Keratinocyte (primary cell): ENCODE results near the gene CIRBP. TPM values are rescaled to one million over a fixed set of nuclear protein-coding genes. Genes with fewer than 3 reads are reported as not detected.

Experiments used
- DNase-seq: peaks from one replicate; pipeline ENCODE4 v3.0.0-alpha.2; 2011; ENCODE audit warnings: low read depth, missing footprints, low spot score
- FAIRE-seq: peaks from 2 replicates; lab custom pipeline; 2011; peaks lifted over from hg19 to GRCh38; lab: Jason Lieb, UNC
- H2AFZ ChIP-seq: 2 replicates; pipeline ENCODE4 v1.6.0; 2012; ENCODE audit warnings: low read length, control low read depth, inconsistent platforms; ENCODE audit not compliant: control insufficient read depth
- H3K27ac ChIP-seq: 2 replicates; pipeline ENCODE4 v1.5.1; 2011; ENCODE audit warnings: low read length; ENCODE audit not compliant: control insufficient read depth, insufficient read depth
- H3K27me3 ChIP-seq: 3 replicates; pipeline ENCODE4 v1.6.0; 2011; ENCODE audit warnings: low read length; ENCODE audit not compliant: control insufficient read depth, insufficient read depth; ENCODE audit errors: extremely low read depth
- H3K36me3 ChIP-seq, 2 experiments: 2 replicates in 1 of 2; 3 replicates in 1 of 2; pipeline ENCODE4 v1.5.1; 2011; ENCODE audit warnings: low read length in 2 of 2, mild to moderate bottlenecking in 1 of 2; ENCODE audit not compliant: control insufficient read depth in 2 of 2, insufficient read depth in 2 of 2; ENCODE audit errors: extremely low read depth in 1 of 2
- H3K4me1 ChIP-seq: 3 replicates; pipeline ENCODE4 v1.5.1; 2011; ENCODE audit warnings: low read length; ENCODE audit not compliant: control insufficient read depth, insufficient read depth; ENCODE audit errors: extremely low read depth
- H3K4me2 ChIP-seq: 3 replicates; pipeline ENCODE4 v1.6.0; 2011; ENCODE audit warnings: low read depth, low read length; ENCODE audit not compliant: control insufficient read depth, insufficient read depth; ENCODE audit errors: extremely low read depth
- H3K4me3 ChIP-seq, 3 experiments: fragments of 200-600 bp in 1 of 3; sonication (generic) in 1 of 3; 2 replicates in 2 of 3; 3 replicates in 1 of 3; pipeline ENCODE4 v1.5.1; 2011 to 2016; ENCODE audit warnings: low read length in 3 of 3, mild to moderate bottlenecking in 3 of 3, control low read depth in 2 of 3, inconsistent platforms in 1 of 3, low read depth in 1 of 3, mixed read lengths in 1 of 3, mixed run types in 1 of 3, moderate library complexity in 1 of 3; ENCODE audit not compliant: control insufficient read depth in 2 of 3, insufficient read depth in 2 of 3; ENCODE audit errors: extremely low read depth in 1 of 3
- H3K79me2 ChIP-seq: 2 replicates; pipeline ENCODE4 v1.6.0; 2012; ENCODE audit warnings: low read length; ENCODE audit not compliant: control insufficient read depth, insufficient read depth
- H3K9ac ChIP-seq: 3 replicates; pipeline ENCODE4 v1.6.0; 2011; ENCODE audit warnings: low read length; ENCODE audit not compliant: control insufficient read depth, insufficient read depth; ENCODE audit errors: extremely low read depth
- H3K9me1 ChIP-seq: 3 replicates; pipeline ENCODE4 v1.6.0; 2011; ENCODE audit warnings: low read length; ENCODE audit not compliant: control insufficient read depth, insufficient read depth; ENCODE audit errors: extremely low read depth
- H3K9me3 ChIP-seq: 2 replicates; pipeline ENCODE4 v1.5.1; 2012; ENCODE audit warnings: low read depth, low read length; ENCODE audit not compliant: control insufficient read depth
- H4K20me1 ChIP-seq: 3 replicates; pipeline ENCODE4 v1.6.0; 2011; ENCODE audit warnings: low read length; ENCODE audit not compliant: control insufficient read depth, insufficient read depth; ENCODE audit errors: extremely low read depth
- CTCF ChIP-seq, 3 experiments: IDR thresholded peaks in 1 of 3; conservative IDR thresholded peaks in 1 of 3; optimal IDR thresholded peaks in 1 of 3; 2 replicates in 2 of 3; 3 replicates in 1 of 3; pipeline versions ENCODE3 to v1.5.1; 2011; ENCODE audit warnings: low read length in 3 of 3, mild to moderate bottlenecking in 3 of 3, moderate library complexity in 2 of 3, control low read depth in 1 of 3, inconsistent platforms in 1 of 3; ENCODE audit not compliant: insufficient read depth in 2 of 3; ENCODE audit errors: extremely low read depth in 1 of 3
- EZH2 ChIP-seq: IDR thresholded peaks from one replicate; pipeline ENCODE4 v1.6.1; 2012; ENCODE audit warnings: inconsistent platforms, mild to moderate bottlenecking, low read length, moderate library complexity
- dilution Hi-C: fragments of 300-500 bp; cut with MboI; formaldehyde crosslinking; loops from one replicate; pipeline ENCODE4 v1.7.0; 2020; ENCODE audit warnings: low sequenced_read_pairs; ENCODE audit not compliant: extremely low pct_ligation_motif_present
- polyA plus RNA-seq, 5 experiments: library from polyadenylated mRNA; depleted of rRNA in 3 of 5; stranded (reverse) in 3 of 5; stranded (forward) in 1 of 5; unstranded in 1 of 5; fragments of >200 nt; gene quantifications; 1 replicate in 1 of 5; 2 replicates in 3 of 5; 3 replicates in 1 of 5; pipeline versions ENCODE4 v1.2.1 to v1.2.3, GENCODE V29; 2011 to 2012; ENCODE audit warnings: missing spikeins in 2 of 5, low read depth in 1 of 5, low replicate concordance in 1 of 5

Gene CIRBP
- polyA plus RNA-seq, 1 donor (not counting 4 experiments of a cell fraction or from before 2014, with no cell fraction given) = 113 TPM

GRCh38 chr19:1262623-1263123, 6.5 kb upstream of the CIRBP start:
- Histone ChIP-seq H3K4me2 (peak overlapping the region; percentile 96), H4K20me1 (peaks cover 5% of the 10 kb centered on the region), H2AFZ (no peak overlapping the region), H3K27me3 (peaks cover 4% of the 10 kb centered on the region), H3K36me3 (peaks cover 4 to 15% of the 10 kb centered on the region in 2 experiments), H3K9ac (peak overlapping the region; percentile 88), H3K9me1 (peaks cover 2% of the 10 kb centered on the region), H3K4me3 (peak overlapping the region; percentile 76 to 90 (median 90)), H3K4me1 (peaks cover 70% of the 10 kb centered on the region), H3K9me3 (no peaks in the 10 kb centered on the region), H3K79me2 (peaks cover 6% of the 10 kb centered on the region), H3K27ac (peak overlapping the region; percentile 89)
- DNase-seq (no peak), FAIRE-seq (no peak)
- TF ChIP-seq CTCF (optimal IDR thresholded peaks at IDR 0.05 in 1 of 3, IDR thresholded peaks at IDR 0.05 in 1 of 3, conservative IDR thresholded peaks at IDR 0.05 in 1 of 3; ENCODE audit: extremely low read depth in 1 of 3, insufficient read depth in 2 of 3, low read length in 3 of 3) (no peak), EZH2 (no peak)
- dilution Hi-C loops = no loop called here

GRCh38 chr19:1263188-1263587, 5.9 kb upstream of the CIRBP start:
- FAIRE-seq = no peak
- H3K27me3 ChIP-seq = peaks cover 4% of the 10 kb centered on the region
- dilution Hi-C loops = no loop called here
- no peak for DNase-seq
- peak overlapping the region; percentile 96 for H3K4me2 ChIP-seq
- peaks cover 4% of the 10 kb centered on the region for H4K20me1 ChIP-seq
- H3K9me3 ChIP-seq = no peaks in the 10 kb centered on the region
- H3K27ac ChIP-seq = no peak overlapping the region
- H3K4me3 ChIP-seq = no peak overlapping the region
- peaks cover 6% of the 10 kb centered on the region for H3K79me2 ChIP-seq
- H2AFZ ChIP-seq = no peak overlapping the region
- TF ChIP-seq EZH2 (no peak), CTCF (optimal IDR thresholded peaks at IDR 0.05 in 1 of 3, IDR thresholded peaks at IDR 0.05 in 1 of 3, conservative IDR thresholded peaks at IDR 0.05 in 1 of 3; ENCODE audit: extremely low read depth in 1 of 3, insufficient read depth in 2 of 3, low read length in 3 of 3) (no peak)
- peaks cover 2% of the 10 kb centered on the region for H3K9me1 ChIP-seq
- peak overlapping the region; percentile 88 for H3K9ac ChIP-seq
- peaks cover 65% of the 10 kb centered on the region for H3K4me1 ChIP-seq
- H3K36me3 ChIP-seq = peaks cover under 1 to 12% of the 10 kb centered on the region in 2 experiments
